ENCODE data around the gene MAP4K1. TPM values are rescaled to one million over a fixed set of nuclear protein-coding genes. Genes with fewer than 3 reads are reported as not detected.
"Not testable (repeated sequence)": the region's sequence is repeated elsewhere in the genome, so short reads cannot be mapped to it uniquely, and the experiment has no call there.

MAP4K1 gene
- total RNA-seq, 1 donor from 2014 or later: 0.13 TPM

GRCh38 chr19:38624822-38625221 is 7.1 kb upstream of the MAP4K1 start:
- DNase-seq (ENCODE audit: low read depth, low spot score): no peak

GRCh38 chr19:38619361-38620174 is 1.8 kb upstream of the MAP4K1 start:
- DNase-seq (ENCODE audit: low read depth, low spot score): no peak

GRCh38 chr19:38618590-38619360 is 1.0 kb upstream of the MAP4K1 start, which contains the start of gene EIF3K:
Gene EIF3K, plus strand, starts transcription at chr19:38619188. Its CDS starts 81 bp downstream, at chr19:38619269.
- peak; percentile 96 for DNase-seq (ENCODE audit: low read depth, low spot score)

GRCh38 chr19:38617283-38617763 is 430 bp downstream of the MAP4K1 start:
- no peak for DNase-seq (ENCODE audit: low read depth, low spot score)

DNA sequence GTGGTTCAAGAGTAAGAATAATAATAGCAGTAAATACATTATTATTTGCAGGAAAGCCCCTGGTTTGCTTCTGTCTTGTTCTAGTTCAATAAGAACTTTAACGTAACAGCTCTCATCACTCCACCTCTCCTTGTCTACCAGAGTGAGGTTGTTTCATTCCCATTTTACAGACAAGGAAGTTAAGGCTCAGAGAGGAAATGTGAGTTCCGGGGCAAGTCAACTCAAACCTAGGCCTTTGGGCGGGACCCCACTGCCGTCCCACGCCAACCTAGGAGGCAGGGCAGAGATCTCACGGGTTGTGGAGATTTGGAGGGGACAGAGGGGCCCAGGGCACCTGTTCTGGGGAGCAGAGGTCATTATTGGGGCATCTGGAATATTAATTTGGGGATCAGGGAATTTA is 1.5 kb downstream of the MAP4K1 start:
- DNase-seq (ENCODE audit: low read depth, low spot score): no peak

- no peak for DNase-seq (ENCODE audit: low read depth, low spot score)
These were observed 2.7 kb downstream of the MAP4K1 start for GRCh38 chr19:38615007-38615581.

- no peak for DNase-seq (ENCODE audit: low read depth, low spot score)
These were observed 3.5 kb downstream of the MAP4K1 start for GRCh38 chr19:38614289-38614688.

GRCh38 chr19:38606131-38606530 is 11.6 kb downstream of the MAP4K1 start:
- DNase-seq (ENCODE audit: low read depth, low spot score): no peak

DNA sequence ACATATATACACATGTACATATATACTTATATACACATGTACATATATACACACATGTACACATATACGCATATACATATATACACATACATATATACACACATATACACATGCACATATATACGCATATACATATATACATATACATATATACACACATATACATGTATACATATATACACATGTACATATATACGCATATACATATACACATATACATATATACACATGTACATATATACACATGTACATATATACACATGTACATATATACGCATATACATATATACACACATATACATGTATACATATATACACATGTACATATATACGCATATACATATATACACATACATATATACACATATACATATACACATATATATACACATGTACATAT is 14.9 kb downstream of the MAP4K1 start:
- DNase-seq (ENCODE audit: low read depth, low spot score): not testable (repeated sequence)

DNA sequence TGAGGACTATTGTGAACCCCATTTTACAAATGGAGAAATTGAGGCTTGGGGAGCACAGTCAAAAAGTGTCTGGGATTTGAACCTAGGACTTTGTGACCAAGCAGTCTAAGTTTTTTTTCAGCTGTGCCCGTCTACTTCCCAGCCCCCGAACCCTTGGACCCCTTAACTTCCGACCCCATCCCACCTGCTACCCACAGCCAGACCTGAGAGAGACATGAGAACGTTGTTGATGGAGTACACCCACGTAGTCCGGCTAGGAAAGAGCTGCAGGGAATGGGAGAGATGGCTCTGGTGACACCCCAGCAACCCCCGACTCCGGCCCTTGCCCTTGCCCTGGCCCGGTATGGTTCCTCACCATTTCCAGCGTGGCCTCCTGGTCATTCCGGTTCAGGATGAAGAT is 18.0 kb downstream of the MAP4K1 start:
- DNase-seq (ENCODE audit: low read depth, low spot score): no peak

GRCh38 chr19:38597075-38597474 is 20.7 kb downstream of the MAP4K1 start:
- DNase-seq (ENCODE audit: low read depth, low spot score): no peak

DNA sequence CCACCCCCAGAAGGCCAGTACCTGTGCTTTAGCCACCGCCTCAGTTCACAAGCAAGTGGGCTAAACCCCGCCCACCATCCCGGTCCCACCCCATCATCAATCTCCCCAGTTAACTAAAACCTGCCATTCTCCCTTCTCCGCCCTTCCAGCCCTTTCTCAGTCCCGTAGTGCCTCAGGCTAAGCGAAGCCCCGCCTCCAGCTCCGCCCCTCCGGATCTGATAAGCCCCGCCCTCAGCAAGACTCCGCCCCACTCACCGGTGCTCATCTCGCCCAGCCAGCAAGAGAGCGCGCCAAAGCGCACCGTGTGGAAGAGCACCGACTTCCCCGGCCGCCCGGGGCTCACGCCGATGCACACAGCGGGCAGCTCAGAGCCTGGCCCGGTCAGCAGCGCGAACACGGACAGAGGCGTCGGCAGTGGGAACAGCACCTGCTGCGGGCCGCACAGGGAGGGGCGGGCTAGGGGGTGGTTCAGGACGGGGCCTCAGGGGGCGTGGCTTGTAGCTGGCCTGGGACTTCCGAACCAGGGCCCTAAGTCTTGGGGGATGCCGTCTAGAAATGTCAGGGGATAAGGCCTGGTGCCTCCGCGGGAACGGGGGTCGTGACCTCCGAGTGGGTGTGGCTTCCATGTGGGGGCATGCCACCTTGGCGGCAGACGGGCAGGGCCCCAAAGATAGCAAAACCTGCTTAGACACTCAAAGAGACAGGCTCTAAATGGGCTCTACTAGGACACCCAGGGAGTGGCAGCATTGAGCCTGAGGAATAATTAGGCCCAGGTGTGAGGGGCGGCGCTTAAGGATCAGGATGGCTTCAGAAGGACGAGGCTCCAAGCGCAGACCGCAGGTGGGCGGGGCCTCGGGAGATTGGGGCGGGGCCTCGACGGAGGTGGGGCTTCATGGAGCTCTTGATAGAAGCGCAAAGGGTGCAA is 21.4 kb downstream of the MAP4K1 start:
- DNase-seq (ENCODE audit: low read depth, low spot score): no peak

GRCh38 chr19:38592940-38593339 is 24.8 kb downstream of the MAP4K1 start:
- DNase-seq (ENCODE audit: low read depth, low spot score): no peak

GRCh38 chr19:38588041-38588440 is 29.7 kb downstream of the MAP4K1 start:
- DNase-seq (ENCODE audit: low read depth, low spot score): no peak

- DNase-seq (ENCODE audit: low read depth, low spot score): no peak
These were observed 30.2 kb downstream of the MAP4K1 start for GRCh38 chr19:38587562-38587961.

- DNase-seq (ENCODE audit: low read depth, low spot score): no peak
These were observed 33.8 kb downstream of the MAP4K1 start for GRCh38 chr19:38583985-38584305.

- DNase-seq (ENCODE audit: low read depth, low spot score): no peak
These were observed 34.4 kb downstream of the MAP4K1 start for GRCh38 chr19:38583219-38583984.

DNA sequence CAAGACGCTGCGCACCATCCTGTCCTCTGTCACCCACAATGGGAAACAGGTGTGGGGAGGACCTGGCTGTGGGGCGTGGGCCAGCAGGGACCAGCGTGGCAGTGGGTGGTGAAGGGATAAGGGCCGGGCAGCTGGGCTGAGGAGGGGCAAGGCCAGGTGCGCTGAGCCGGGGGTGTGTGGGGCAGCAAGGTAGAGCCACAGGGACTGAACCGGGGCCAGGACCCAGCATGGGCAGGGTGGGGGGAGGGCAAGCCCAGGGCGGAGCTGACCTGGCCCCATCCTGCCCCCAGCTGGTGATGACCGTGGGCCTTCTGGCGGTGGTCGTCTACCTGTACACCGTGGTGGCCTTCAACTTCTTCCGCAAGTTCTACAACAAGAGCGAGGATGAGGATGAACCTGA is 37.7 kb downstream of the MAP4K1 start:
- DNase-seq (ENCODE audit: low read depth, low spot score): no peak

DNA sequence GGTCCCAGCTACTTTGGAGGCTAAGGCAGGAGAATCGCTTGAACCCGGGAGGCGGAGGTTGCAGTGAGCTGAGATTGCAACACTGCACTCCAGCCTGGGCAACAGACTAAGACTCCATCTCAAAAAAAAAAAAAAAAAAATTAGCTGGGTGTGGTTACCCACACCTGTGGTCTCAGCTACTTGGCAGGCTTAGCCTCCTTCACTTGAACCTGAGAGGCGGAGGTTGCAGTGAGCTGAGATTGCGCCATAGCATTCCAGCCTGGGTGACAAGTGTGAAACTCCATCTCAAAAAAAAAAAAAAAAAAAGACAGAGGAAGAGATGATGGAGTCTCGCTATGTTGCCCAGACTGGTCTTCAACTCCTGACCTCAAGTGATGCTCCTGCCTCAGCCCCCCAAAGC is 38.4 kb downstream of the MAP4K1 start:
- not testable (repeated sequence) for DNase-seq (ENCODE audit: low read depth, low spot score)

- DNase-seq (ENCODE audit: low read depth, low spot score): no peak
These were observed 39.9 kb downstream of the MAP4K1 start for GRCh38 chr19:38577826-38578225.

Data from pulmonary artery endothelial cell (primary cell).